HCT116 (cell line): ENCODE data around the gene TCF7. TPM values are rescaled to one million over a fixed set of nuclear protein-coding genes. Genes with fewer than 3 reads are reported as not detected.

Experiments
- ATAC-seq: fragments of 200-7000 bp; cut with Tn5 transposase; 2 replicates; pipeline ENCODE4 v1.9.1; 2020; ENCODE audit warnings: mild to moderate bottlenecking, moderate library complexity
- BruUV-seq: library from RNA; stranded (reverse); fragments of 400-500 nt; replicated peaks from 2 replicates; lab custom pipeline; 2021; lab: Mats Ljungman, UMichigan
- CTCF ChIA-PET: fragments of 300-600 bp; sonication (Branson Sonifier 250); formaldehyde crosslinking; loops from one replicate; lab custom pipeline; 2021; ENCODE audit warnings: antibody characterized with exemption; lab: Charles Lee
- POLR2A ChIA-PET: fragments of 300-600, 350-600 bp; sonication (Branson Sonifier 250); formaldehyde crosslinking; loops from one replicate; lab custom pipeline; 2021; ENCODE audit warnings: antibody characterized with exemption; lab: Charles Lee
- RAD21 ChIA-PET, 2 experiments: fragments of 300-600 bp; sonication (Branson Sonifier 250); formaldehyde crosslinking; loops; one replicate each; lab custom pipeline; 2023; ENCODE audit warnings: low total read pairs in 2 of 2; ENCODE audit not compliant: uncharacterized antibody in 2 of 2, unreplicated experiment in 2 of 2, low non-redundant PET in 1 of 2; lab: Charles Lee
- DNase-seq: peaks from one replicate; pipeline ENCODE4 v3.0.0-alpha.2; 2010; ENCODE audit warnings: low read depth, low spot score
- H2AFZ ChIP-seq: fragments of 200-600 bp; shearing (Covaris generic), sonication (generic); 2 replicates; pipeline ENCODE4 v1.6.1; 2017; ENCODE audit warnings: low read depth, mixed run types, mixed read lengths, antibody characterized with exemption, low read length; ENCODE audit not compliant: poor library complexity, severe bottlenecking
- H3K27ac ChIP-seq: 2 replicates; pipeline ENCODE4 v1.5.1; 2012; ENCODE audit warnings: low read depth, low read length
- H3K27me3 ChIP-seq: fragments of 200-600 bp; sonication (generic); 2 replicates; pipeline ENCODE4 v1.6.1; 2016; ENCODE audit warnings: mixed run types, low read length, mixed read lengths; ENCODE audit not compliant: insufficient read depth
- H3K36me3 ChIP-seq, 2 experiments: fragments of 200-500 bp in 1 of 2; fragments of 200-600 bp in 1 of 2; sonication (Bioruptor generic) in 1 of 2; sonication (generic) in 1 of 2; 2 replicates each; pipeline versions ENCODE4 v1.5.1 to v1.6.1; 2014 to 2016; ENCODE audit warnings: low read length in 2 of 2, inconsistent platforms in 1 of 2, mixed read lengths in 1 of 2, mixed run types in 1 of 2; ENCODE audit not compliant: insufficient read depth in 2 of 2, control insufficient read depth in 1 of 2
- H3K4me1 ChIP-seq, 2 experiments: fragments of 200-600 bp in 1 of 2; sonication (generic) in 1 of 2; 2 replicates each; pipeline versions ENCODE4 v1.5.1 to v1.6.1; 2012 to 2017; ENCODE audit warnings: low read length in 2 of 2, inconsistent platforms in 1 of 2, mild to moderate bottlenecking in 1 of 2, mixed read lengths in 1 of 2, mixed run types in 1 of 2, moderate library complexity in 1 of 2; ENCODE audit not compliant: insufficient read depth in 2 of 2, control insufficient read depth in 1 of 2
- H3K4me2 ChIP-seq: fragments of 200-600 bp; sonication (generic); 2 replicates; pipeline ENCODE4 v1.6.1; 2017; ENCODE audit warnings: mixed run types, low read length, mixed read lengths
- H3K4me3 ChIP-seq, 2 experiments: fragments of 200-600 bp in 1 of 2; sonication (generic) in 1 of 2; replicated peaks in 1 of 2; 2 replicates each; pipeline ENCODE4 v1.5.1; 2011 to 2016; ENCODE audit warnings: low read length in 2 of 2, control low read depth in 1 of 2, low read depth in 1 of 2, mild to moderate bottlenecking in 1 of 2, mixed read lengths in 1 of 2, mixed run types in 1 of 2
- H3K79me2 ChIP-seq: fragments of 200-600 bp; sonication (generic); 2 replicates; pipeline ENCODE4 v1.6.1; 2017; ENCODE audit warnings: mild to moderate bottlenecking, mixed run types, low read length, moderate library complexity, mixed read lengths; ENCODE audit not compliant: insufficient read depth
- H3K9ac ChIP-seq: fragments of 200-600 bp; sonication (generic); 2 replicates; pipeline ENCODE4 v1.6.1; 2016; ENCODE audit warnings: low read length, mixed read lengths
- H3K9me2 ChIP-seq: fragments of 200-600 bp; sonication (generic), shearing (Covaris generic); 2 replicates; pipeline ENCODE4 v1.6.1; 2017; ENCODE audit warnings: mixed run types, mild to moderate bottlenecking, moderate library complexity; ENCODE audit not compliant: insufficient read depth
- H3K9me3 ChIP-seq, 2 experiments: fragments of 200-500 bp in 1 of 2; fragments of 200-600 bp in 1 of 2; sonication (Bioruptor generic) in 1 of 2; sonication (generic) in 1 of 2; 2 replicates each; pipeline ENCODE4 v1.6.1; 2014 to 2017; ENCODE audit warnings: low read length in 2 of 2, mixed read lengths in 2 of 2, inconsistent platforms in 1 of 2, low read depth in 1 of 2, mild to moderate bottlenecking in 1 of 2, mixed run types in 1 of 2, moderate library complexity in 1 of 2; ENCODE audit not compliant: control insufficient read depth in 1 of 2, insufficient read depth in 1 of 2
- H4K20me1 ChIP-seq: fragments of 200-600 bp; sonication (generic), shearing (Covaris generic); 2 replicates; pipeline ENCODE4 v1.6.1; 2017; ENCODE audit warnings: mixed run types, mild to moderate bottlenecking, moderate library complexity; ENCODE audit not compliant: insufficient read depth
- CBX3 ChIP-seq: IDR thresholded peaks from 2 replicates; pipeline ENCODE4 v1.6.1; 2012; ENCODE audit warnings: low read depth
- EZH2 ChIP-seq: fragments of 200-600 bp; sonication (generic); IDR thresholded peaks from 2 replicates; pipeline ENCODE4 v1.6.1; 2017; ENCODE audit warnings: antibody characterized with exemption, mixed run types
- JUND ChIP-seq: IDR thresholded peaks from 2 replicates; pipeline ENCODE4 v1.6.1; 2012
- POLR2A ChIP-seq: IDR thresholded peaks from 2 replicates; pipeline ENCODE4 v1.7.0; 2011; ENCODE audit warnings: borderline replicate concordance; ENCODE audit not compliant: insufficient read depth, insufficient read length; ENCODE audit errors: extremely low read depth
- POLR2AphosphoS5 ChIP-seq: IDR thresholded peaks from 2 replicates; pipeline ENCODE4 v1.6.1; 2011; ENCODE audit warnings: mild to moderate bottlenecking, low read depth, low read length, moderate library complexity
- SIN3A ChIP-seq: IDR thresholded peaks from 2 replicates; pipeline ENCODE4 v1.6.1; 2012; ENCODE audit warnings: low read depth
- ZFX ChIP-seq: fragments of 450-650 bp; IDR thresholded peaks from 2 replicates; pipeline ENCODE4 v1.6.1; 2017
- intact Hi-C: fragments of 100-400 bp; cut with micrococcal nuclease; formaldehyde crosslinking; loops from 2 replicates; pipeline ENCODE4 v1.10.0; 2022
- total RNA-seq: library from RNA; stranded (reverse); gene quantifications from one replicate; pipeline ENCODE4 v1.2.1, GENCODE V29; 2021; ENCODE audit not compliant: unreplicated experiment

Gene TCF7
- total RNA-seq, 1 experiment from 2014 or later: 17.8 TPM

DNA sequence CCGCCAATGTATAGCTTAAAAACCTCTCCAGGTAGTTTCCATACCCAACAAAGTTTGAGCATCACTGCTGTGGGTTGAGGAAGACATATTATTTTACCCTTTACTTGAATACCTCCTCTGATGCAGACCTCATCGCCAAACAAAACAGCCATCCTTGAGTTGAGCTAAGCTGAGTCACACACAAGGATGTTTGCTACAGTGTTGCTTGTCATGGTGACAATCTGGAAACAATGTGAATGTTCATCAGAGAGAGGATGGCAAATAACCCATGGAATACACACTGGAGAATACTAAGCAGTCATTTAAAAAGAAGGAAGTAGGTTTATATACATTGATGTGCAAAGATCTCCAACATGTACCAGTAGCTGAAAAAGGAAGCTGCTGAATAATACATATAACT, 41.1 kb upstream of the TCF7 start:
- Histone ChIP-seq H3K9me3 (no peaks in the 10 kb centered on the region), H3K79me2 (no peaks in the 10 kb centered on the region), H4K20me1 (no peaks in the 10 kb centered on the region), H2AFZ (no peak overlapping the region), H3K9ac (no peak overlapping the region), H3K4me1 (no peaks in the 10 kb centered on the region), H3K27me3 (no peaks in the 10 kb centered on the region), H3K9me2 (no peaks in the 10 kb centered on the region), H3K4me3 (no peak overlapping the region), H3K36me3 (no peaks in the 10 kb centered on the region), H3K4me2 (no peak overlapping the region), H3K27ac (no peak overlapping the region)
- TF ChIP-seq POLR2A: no peak
- no peak for ATAC-seq
- BruUV-seq: no TSS peak
- intact Hi-C loops: no loop called here
- ChIA-PET RAD21 (no interaction called here), CTCF (no interaction called here), POLR2A (interaction anchor here (0.8 kb wide), 1 partner anchor 330 kb away, joined by 3 read pairs; no protein-coding TSS in a partner anchor)
- DNase-seq: no peak

DNA sequence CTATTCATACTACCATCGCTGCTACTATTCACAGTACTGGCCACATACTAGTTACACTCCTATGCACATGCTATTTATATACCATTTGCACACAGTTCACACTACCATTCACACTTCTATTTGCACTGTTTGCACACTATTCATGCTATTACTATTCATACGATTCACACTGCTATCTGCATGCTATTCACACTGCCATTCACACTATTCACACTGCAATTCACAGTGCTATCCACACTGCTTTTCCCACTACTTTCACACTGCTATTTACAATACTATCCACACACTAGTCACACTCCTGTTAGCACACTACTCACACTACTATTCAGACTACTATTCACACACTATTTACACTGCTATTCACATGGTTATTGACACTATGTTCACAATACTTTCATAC, 39.4 kb upstream of the TCF7 start:
- Histone ChIP-seq H3K27ac (no peak overlapping the region), H2AFZ (no peak overlapping the region), H3K79me2 (no peaks in the 10 kb centered on the region), H3K4me2 (no peak overlapping the region), H3K4me3 (no peak overlapping the region), H3K9me3 (no peaks in the 10 kb centered on the region), H4K20me1 (no peaks in the 10 kb centered on the region), H3K4me1 (no peaks in the 10 kb centered on the region), H3K9ac (no peak overlapping the region), H3K9me2 (no peaks in the 10 kb centered on the region), H3K36me3 (no peaks in the 10 kb centered on the region), H3K27me3 (no peaks in the 10 kb centered on the region)
- DNase-seq (no peak), ATAC-seq (no peak)
- TF ChIP-seq JUND: no peak
- no peak for TF ChIP-seq POLR2A
- no peak for TF ChIP-seq ZFX
- no peak for TF ChIP-seq SIN3A
- TF ChIP-seq EZH2: no peak
- TF ChIP-seq POLR2AphosphoS5: no peak
- TF ChIP-seq CBX3: no peak
- ChIA-PET CTCF (no interaction called here), POLR2A (no interaction called here), RAD21 (no interaction called here)
- intact Hi-C loops: no loop called here
- no TSS peak for BruUV-seq
